B cell (primary cell): Measurements from ENCODE around the gene SWAP70.
"Not testable (repeated sequence)": the region's sequence is repeated elsewhere in the genome, so short reads cannot be mapped to it uniquely, and the experiment has no call there.

ENCODE experiments used
- EZH2 ChIP-seq: IDR thresholded peaks from 2 replicates; pipeline ENCODE4 v1.6.1; 2012; ENCODE audit warnings: borderline replicate concordance, low read depth, mild to moderate bottlenecking, moderate library complexity, low read length; ENCODE audit not compliant: insufficient read depth, poor library complexity, severe bottlenecking
- TF ChIP-seq, protein P1 (sequence below): fragments of 200-600 bp; IDR thresholded peaks from one replicate; pipeline ENCODE4 v1.8.0; 2022; ENCODE audit warnings: antibody characterized with exemption, mild to moderate bottlenecking

DNA sequence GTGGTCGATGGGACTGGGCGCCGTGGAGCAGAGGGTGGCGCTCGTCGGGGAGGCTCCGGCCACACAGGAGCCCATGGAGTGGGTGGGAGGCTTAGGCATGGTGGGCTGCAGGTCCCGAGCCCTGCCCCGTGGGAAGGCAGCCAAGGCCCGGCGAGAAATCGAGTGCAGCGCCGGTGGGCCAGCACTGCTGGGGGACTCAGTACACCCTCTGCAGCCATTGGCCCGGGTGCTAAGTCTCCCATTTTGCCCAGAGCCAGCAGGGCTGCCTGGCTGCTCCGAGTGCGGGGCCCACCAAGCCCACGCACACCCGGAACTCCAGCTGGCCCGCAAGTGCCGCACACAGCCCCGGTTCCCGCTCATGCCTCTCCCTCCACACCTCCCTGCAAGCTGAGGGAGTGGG lies 40.8 kb upstream of the SWAP70 start:
- TF ChIP-seq, protein P1, sequence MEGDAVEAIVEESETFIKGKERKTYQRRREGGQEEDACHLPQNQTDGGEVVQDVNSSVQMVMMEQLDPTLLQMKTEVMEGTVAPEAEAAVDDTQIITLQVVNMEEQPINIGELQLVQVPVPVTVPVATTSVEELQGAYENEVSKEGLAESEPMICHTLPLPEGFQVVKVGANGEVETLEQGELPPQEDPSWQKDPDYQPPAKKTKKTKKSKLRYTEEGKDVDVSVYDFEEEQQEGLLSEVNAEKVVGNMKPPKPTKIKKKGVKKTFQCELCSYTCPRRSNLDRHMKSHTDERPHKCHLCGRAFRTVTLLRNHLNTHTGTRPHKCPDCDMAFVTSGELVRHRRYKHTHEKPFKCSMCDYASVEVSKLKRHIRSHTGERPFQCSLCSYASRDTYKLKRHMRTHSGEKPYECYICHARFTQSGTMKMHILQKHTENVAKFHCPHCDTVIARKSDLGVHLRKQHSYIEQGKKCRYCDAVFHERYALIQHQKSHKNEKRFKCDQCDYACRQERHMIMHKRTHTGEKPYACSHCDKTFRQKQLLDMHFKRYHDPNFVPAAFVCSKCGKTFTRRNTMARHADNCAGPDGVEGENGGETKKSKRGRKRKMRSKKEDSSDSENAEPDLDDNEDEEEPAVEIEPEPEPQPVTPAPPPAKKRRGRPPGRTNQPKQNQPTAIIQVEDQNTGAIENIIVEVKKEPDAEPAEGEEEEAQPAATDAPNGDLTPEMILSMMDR, result not testable (repeated sequence)
- not testable (repeated sequence) for TF ChIP-seq EZH2
